Spleen (tissue), 11 donors: Measurements from ENCODE around the gene NAA15. TPM values are rescaled to one million over a fixed set of nuclear protein-coding genes. Genes with fewer than 3 reads are reported as not detected.
"Not testable (repeated sequence)": the region's sequence is repeated elsewhere in the genome, so short reads cannot be mapped to it uniquely, and the experiment has no call there.

ENCODE experiments used
- DNase-seq: peaks from one replicate; pipeline ENCODE4 v3.0.0-alpha.2; 2020
- H3K27ac ChIP-seq, 8 donors: fragments of 200-600 bp; sonication (generic) in 7 of 8; 1 replicate in 4 of 8; 2 replicates in 4 of 8; pipeline versions ENCODE4 v1.5.0 to v1.8.0; 2016 to 2021; ENCODE audit warnings: inconsistent platforms in 4 of 8, mild to moderate bottlenecking in 4 of 8, moderate library complexity in 1 of 8
- H3K27me3 ChIP-seq, 7 donors: fragments of 200-600 bp; sonication (generic) in 6 of 7; replicated peaks in 1 of 7; 1 replicate in 4 of 7; 2 replicates in 3 of 7; pipeline versions ENCODE4 v1.5.0 to v1.8.0; 2016 to 2021; ENCODE audit warnings: inconsistent platforms in 3 of 7, mild to moderate bottlenecking in 1 of 7
- H3K36me3 ChIP-seq, 6 donors: fragments of 200-600 bp; sonication (generic) in 5 of 6; 1 replicate in 4 of 6; 2 replicates in 2 of 6; pipeline versions ENCODE4 v1.5.0 to v1.8.0; 2016 to 2021; ENCODE audit warnings: inconsistent platforms in 2 of 6
- H3K4me1 ChIP-seq, 6 donors: fragments of 200-600 bp; sonication (generic) in 5 of 6; 1 replicate in 3 of 6; 2 replicates in 3 of 6; pipeline versions ENCODE4 v1.5.0 to v1.8.0; 2016 to 2021; ENCODE audit warnings: inconsistent platforms in 3 of 6
- H3K4me3 ChIP-seq, 8 donors: fragments of 200-600 bp; sonication (generic) in 7 of 8; 1 replicate in 4 of 8; 2 replicates in 4 of 8; pipeline versions ENCODE4 v1.5.0 to v1.8.0; 2016 to 2021; ENCODE audit warnings: inconsistent platforms in 4 of 8, mild to moderate bottlenecking in 4 of 8, moderate library complexity in 2 of 8
- H3K9me3 ChIP-seq, 8 donors: fragments of 200-600 bp; sonication (generic) in 7 of 8; 1 replicate in 4 of 8; 2 replicates in 4 of 8; pipeline versions ENCODE4 v1.5.0 to v1.8.0; 2016 to 2021; ENCODE audit warnings: inconsistent platforms in 4 of 8
- CTCF ChIP-seq, 11 experiments: fragments of 200-600 bp in 7 of 11; fragments of 450-650 bp in 4 of 11; sonication (generic) in 4 of 11; IDR thresholded peaks in 8 of 11; conservative IDR thresholded peaks in 3 of 11; 1 replicate in 7 of 11; 2 replicates in 4 of 11; pipeline versions ENCODE4 v1.4.0 to v1.8.0; 2016 to 2021; ENCODE audit warnings: antibody characterized with exemption in 11 of 11, inconsistent platforms in 4 of 11, mild to moderate bottlenecking in 1 of 11
- POLR2A ChIP-seq, 3 donors: fragments of 450-650 bp; IDR thresholded peaks; one replicate each; pipeline ENCODE4 v1.5.1; 2017; ENCODE audit warnings: antibody characterized with exemption in 3 of 3, mild to moderate bottlenecking in 1 of 3
- POLR2AphosphoS5 ChIP-seq, 3 donors: sonication (generic); formaldehyde crosslinking; IDR thresholded peaks; one replicate each; pipeline ENCODE4 v1.5.1; 2017; ENCODE audit warnings: antibody characterized with exemption in 3 of 3
- WGBS, 5 donors: extraction: QIAGEN DNeasy Blood & Tissue Kit in 3 of 5; methylation state at CpG; one replicate each; pipeline versions ENCODE4 v1.1.5 to v1.1.7; 2013 to 2018; 5-methylcytosine and 5-hydroxymethylcytosine counted together
- intact Hi-C: fragments of 100-400 bp; cut with DNase I; formaldehyde crosslinking; loops from one replicate; pipeline ENCODE4 v1.15.0; 2023; ENCODE audit warnings: low total_unique reads
- polyA plus RNA-seq, 3 donors: library from polyadenylated mRNA; stranded (reverse); fragments of 200-250 nt; gene quantifications; one replicate each; pipeline ENCODE4 v1.2.1, GENCODE V29; 2013
- total RNA-seq, 7 donors: library from RNA; depleted of rRNA in 3 of 7; stranded (reverse); fragments of >200 nt in 3 of 7; fragmentation: NEBNext Ultra II Directional in 4 of 7; extraction: Animal tissue kit (Norgen Biotek cat#: 25700) in 4 of 7; gene quantifications; one replicate each; pipeline versions ENCODE4 v1.1.0 to v1.2.1, GENCODE V29; 2016 to 2021
- donor health status: healthy with polysubstance abuse.
- donor health status: DM: no; HTN: no; CAD: no; lungs with moderate emphysema.
- donor health status: DM: no; HTN: no; CAD: no.
- donor health status: Bipolar disorder and iron deficiency.
- donor health status: healthy.
- donor health status: DM: no; HTN: no; CAD: no.
- donor health status: DM: yes; HTN: yes; CAD: no.

The NAA15 gene
- total and polyA plus RNA-seq, 10 donors, result 5.4 to 66.7 (median 37.8) TPM

DNA sequence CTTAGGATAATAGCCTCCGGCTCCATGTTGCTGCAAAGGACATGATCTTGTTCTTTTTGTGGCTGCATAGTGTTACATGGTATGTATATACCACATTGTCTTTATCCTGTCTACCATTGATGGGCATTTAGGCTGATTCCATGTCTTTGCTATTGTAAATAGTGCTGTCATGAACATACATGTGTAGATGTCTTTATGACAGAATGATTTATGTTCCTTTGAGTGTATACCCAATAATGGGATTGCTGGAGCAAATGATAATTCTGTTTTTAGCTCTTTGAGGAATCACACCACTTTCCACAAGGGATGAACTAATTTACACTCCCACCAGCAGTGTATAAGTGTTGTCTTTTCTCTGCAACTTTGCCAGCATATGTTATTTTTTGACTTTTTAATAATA lies 157.2 kb downstream of the NAA15 start:
- H3K4me1 ChIP-seq, result peaks cover 20 to 74% (median 46%) of the 10 kb centered on the region in 6 donors

DNA sequence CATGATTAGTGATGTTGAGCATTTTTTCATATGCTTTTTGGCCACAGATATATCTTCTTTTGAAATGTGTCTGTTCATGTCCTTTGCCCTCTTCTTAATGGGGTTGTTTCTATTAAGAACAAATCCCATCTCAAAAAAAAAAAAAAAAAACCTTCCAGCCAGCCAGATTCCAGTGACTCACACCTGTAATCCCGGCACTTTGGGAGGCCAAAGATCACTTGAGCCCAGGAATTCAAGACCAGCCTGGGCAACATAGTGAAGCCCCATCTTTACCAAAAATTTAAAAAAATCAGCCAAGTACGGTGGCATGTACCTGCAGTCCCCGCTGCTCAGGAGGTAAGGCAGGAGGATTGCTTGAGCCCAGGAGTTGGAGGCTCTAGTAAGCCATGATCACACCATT lies 157.7 kb downstream of the NAA15 start:
- H3K9me3 ChIP-seq, result no peaks in the 10 kb centered on the region
- TF ChIP-seq POLR2AphosphoS5 (IDR thresholded peaks at IDR 0.05), result no peak
- TF ChIP-seq POLR2A (IDR thresholded peaks at IDR 0.05), result no peak
- TF ChIP-seq CTCF (IDR thresholded peaks at IDR 0.05 in 8 of 11, conservative IDR thresholded peaks at IDR 0.05 in 3 of 11), result no peak
- no peak overlapping the region for H3K27ac ChIP-seq
- intact Hi-C loops, result no loop called here
- H3K4me1 ChIP-seq, result peaks cover 20 to 74% (median 45%) of the 10 kb centered on the region in 6 donors
- H3K36me3 ChIP-seq, result peaks cover 0 to 18% (median 0%) of the 10 kb centered on the region in 6 donors
- H3K27me3 ChIP-seq, result no peaks in the 10 kb centered on the region
- 89 to 100% (median 94%) methylated on average over 3 of the region's 3 CpGs for WGBS, 5 donors
- H3K4me3 ChIP-seq, result no peak overlapping the region
- no peak for DNase-seq

More for the DNA sequence above, 157.2 kb downstream of the NAA15 start:
- intact Hi-C loops, result no loop called here
- no peak overlapping the region for H3K27ac ChIP-seq
- DNase-seq, result no peak
- H3K27me3 ChIP-seq, result no peaks in the 10 kb centered on the region
- H3K36me3 ChIP-seq, result peaks cover 0 to 18% (median 0%) of the 10 kb centered on the region in 6 donors
- no peaks in the 10 kb centered on the region for H3K9me3 ChIP-seq
- no peak overlapping the region for H3K4me3 ChIP-seq
- WGBS, 5 donors, result 92 to 100% (median 97%) methylated on average over 1 of the region's 1 CpG
- no peak for TF ChIP-seq POLR2AphosphoS5 (IDR thresholded peaks at IDR 0.05)
- no peak for TF ChIP-seq CTCF (IDR thresholded peaks at IDR 0.05 in 8 of 11, conservative IDR thresholded peaks at IDR 0.05 in 3 of 11)
- no peak for TF ChIP-seq POLR2A (IDR thresholded peaks at IDR 0.05)

- H3K4me1 ChIP-seq, result peaks cover 11 to 62% (median 37%) of the 10 kb centered on the region in 6 donors
- TF ChIP-seq POLR2A (IDR thresholded peaks at IDR 0.05) (no peak), CTCF (IDR thresholded peaks at IDR 0.05 in 8 of 11, conservative IDR thresholded peaks at IDR 0.05 in 3 of 11) (no peak), POLR2AphosphoS5 (IDR thresholded peaks at IDR 0.05) (no peak)
- H3K4me3 ChIP-seq, result no peak overlapping the region
- H3K27ac ChIP-seq, result no peak overlapping the region
- no peak for DNase-seq
- 95 to 99% (median 97%) methylated on average over 3 of the region's 3 CpGs for WGBS, 5 donors
- intact Hi-C loops, result no loop called here
- H3K27me3 ChIP-seq, result no peaks in the 10 kb centered on the region
- peaks cover 0 to 18% (median 0%) of the 10 kb centered on the region in 6 donors for H3K36me3 ChIP-seq
- peaks cover 0 to 4% (median 0%) of the 10 kb centered on the region in 8 donors for H3K9me3 ChIP-seq
Measured at GRCh38 chr4:139460565-139460964, 159.3 kb downstream of the NAA15 start.

DNA sequence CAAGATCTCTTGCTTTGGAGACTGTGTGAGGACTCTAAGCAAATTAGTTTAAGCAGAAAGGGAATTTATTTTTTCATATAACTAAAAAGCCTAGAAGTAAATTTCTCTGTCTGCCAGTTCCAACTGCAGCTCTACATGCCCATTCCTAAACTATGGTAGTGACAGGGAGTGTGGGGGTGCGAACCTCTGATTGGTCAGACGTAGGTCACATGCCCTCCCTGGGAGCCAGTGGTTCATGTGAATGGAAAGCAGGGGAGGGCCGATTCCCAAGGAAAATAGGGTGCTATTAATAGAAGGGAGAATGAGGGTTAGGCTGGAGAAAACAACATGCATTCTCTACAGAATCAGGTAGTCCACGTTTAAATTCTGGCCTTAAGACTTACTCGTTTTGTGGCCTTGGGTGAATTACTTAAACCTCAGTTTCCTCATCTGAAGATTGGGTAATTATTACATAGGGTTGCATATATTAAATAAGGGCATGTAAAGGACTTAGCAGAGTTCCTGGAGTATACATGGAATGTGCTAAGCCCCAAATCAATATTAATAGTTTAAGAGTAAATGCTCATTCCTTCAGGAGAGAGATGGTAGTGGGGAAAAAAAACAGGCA lies 159.8 kb downstream of the NAA15 start:
- WGBS, 5 donors, result 64 to 91% (median 71%) methylated on average over 5 of the region's 5 CpGs
- Histone ChIP-seq H3K27me3 (no peaks in the 10 kb centered on the region), H3K4me1 (peaks cover 5 to 59% (median 32%) of the 10 kb centered on the region in 6 donors), H3K36me3 (peaks cover 0 to 18% (median 0%) of the 10 kb centered on the region in 6 donors), H3K27ac (no peak overlapping the region), H3K9me3 (peaks cover 0 to 4% (median 0%) of the 10 kb centered on the region in 8 donors), H3K4me3 (no peak overlapping the region)
- intact Hi-C loops, result no loop called here
- DNase-seq, result no peak
- TF ChIP-seq POLR2A (IDR thresholded peaks at IDR 0.05) (no peak), POLR2AphosphoS5 (IDR thresholded peaks at IDR 0.05) (no peak), CTCF (IDR thresholded peaks at IDR 0.05 in 8 of 11, conservative IDR thresholded peaks at IDR 0.05 in 3 of 11) (no peak)

GRCh38 chr4:139464512-139464911 lies 163.2 kb downstream of the NAA15 start:
- intact Hi-C loops, H3K27me3 ChIP-seq, H3K27ac ChIP-seq, DNase-seq, H3K4me3 ChIP-seq: not testable (repeated sequence)
- H3K9me3 ChIP-seq, result peaks cover 0 to 24% (median 18%) of the 10 kb centered on the region in 8 donors
- peaks cover 0 to 25% (median 0%) of the 10 kb centered on the region in 6 donors for H3K36me3 ChIP-seq
- WGBS, 5 donors, result 96 to 99% (median 97%) methylated on average over 5 of the region's 5 CpGs
- H3K4me1 ChIP-seq, result peaks cover 0 to 28% (median 5%) of the 10 kb centered on the region in 6 donors
